Esophagus squamous epithelium (tissue), 5 donors: ENCODE data around the gene ALG11. TPM values are rescaled to one million over a fixed set of nuclear protein-coding genes. Genes with fewer than 3 reads are reported as not detected.

ENCODE experiments used
- DNase-seq: peaks from one replicate; lab custom pipeline; 2025; lab: John Stamatoyannopoulos, UW
- H3K27ac ChIP-seq, 4 donors: fragments of 200-600 bp; sonication (generic); one replicate each; pipeline ENCODE4 v1.5.1; 2016 to 2019; ENCODE audit warnings: mild to moderate bottlenecking in 1 of 4
- H3K27me3 ChIP-seq, 4 donors: fragments of 200-600 bp; sonication (generic); 1 replicate in 3 of 4; 2 replicates in 1 of 4; pipeline versions ENCODE4 v1.5.1 to v1.6.0; 2017 to 2021; ENCODE audit warnings: antibody characterized with exemption in 1 of 4
- H3K36me3 ChIP-seq, 3 donors: fragments of 200-600 bp; sonication (generic); one replicate each; pipeline ENCODE4 v1.5.1; 2016 to 2019
- H3K4me1 ChIP-seq, 3 donors: fragments of 200-600 bp; sonication (generic); one replicate each; pipeline ENCODE4 v1.5.1; 2017 to 2019
- H3K4me3 ChIP-seq, 4 donors: fragments of 200-600 bp; sonication (generic); 1 replicate in 3 of 4; 2 replicates in 1 of 4; pipeline ENCODE4 v1.5.1; 2016 to 2019; ENCODE audit warnings: mild to moderate bottlenecking in 2 of 4, moderate library complexity in 1 of 4
- H3K9me3 ChIP-seq, 3 donors: fragments of 200-600 bp; sonication (generic); one replicate each; pipeline ENCODE4 v1.5.1; 2016 to 2019
- CTCF ChIP-seq, 6 experiments: fragments of 450-650 bp in 4 of 6; fragments of 200-600 bp in 2 of 6; sonication (generic) in 2 of 6; IDR thresholded peaks; one replicate each; pipeline ENCODE4 v1.5.1; 2016 to 2019; ENCODE audit warnings: antibody characterized with exemption in 6 of 6, mild to moderate bottlenecking in 4 of 6, moderate library complexity in 4 of 6
- POLR2A ChIP-seq, 4 donors: fragments of 450-650 bp; IDR thresholded peaks; one replicate each; pipeline ENCODE4 v1.6.1; 2017; ENCODE audit warnings: antibody characterized with exemption in 4 of 4, mild to moderate bottlenecking in 4 of 4, moderate library complexity in 3 of 4
- WGBS, 2 donors: methylation state at CpG; one replicate each; pipeline ENCODE4 v1.1.5; 2018; 5-methylcytosine and 5-hydroxymethylcytosine counted together
- intact Hi-C: fragments of 100-400 bp; cut with DNase I; formaldehyde crosslinking; loops from one replicate; pipeline ENCODE4 v1.15.0; 2022
- total RNA-seq, 4 donors: library from RNA; depleted of rRNA; stranded (reverse); fragments of >200 nt; gene quantifications; one replicate each; pipeline ENCODE4 v1.1.0, GENCODE V29; 2016
- donor health status: DM: yes; HTN: yes; CAD: no.

The ALG11 gene
- 10 to 100 TPM; 10.7 to 21.2 (median 14.4) TPM for total RNA-seq

- WGBS, 2 donors: 1 to 2% methylated on average over 16 to 21 of the region's 82 CpGs
- peak; percentile 89 for DNase-seq
- intact Hi-C loops: no loop called here
- TF ChIP-seq CTCF (IDR thresholded peaks at IDR 0.05) (peak in 2 of 6 experiments; percentile 8 to 9), POLR2A (IDR thresholded peaks at IDR 0.05) (no peak)
- H3K27me3 ChIP-seq: peaks cover 0 to 23% (median 0%) of the 10 kb centered on the region in 4 donors
- peak within 1 kb of the TSS; percentile 71 to 85 (median 84) for H3K27ac ChIP-seq
- peak within 1 kb of the TSS; percentile 92 to 100 (median 98) for H3K4me3 ChIP-seq
- peaks cover 0 to 13% (median 0%) of the 10 kb centered on the region in 3 donors for H3K36me3 ChIP-seq
- H3K9me3 ChIP-seq: no peaks in the 10 kb centered on the region
- peaks cover 0 to 37% (median 8%) of the 10 kb centered on the region in 3 donors for H3K4me1 ChIP-seq
Observed at GRCh38 chr13:52011632-52012511, at the start of gene ALG11. Gene ALG11, plus strand, starts transcription at chr13:52012398. Its CDS starts 21 bp downstream, at chr13:52012419.

GRCh38 chr13:51966186-51966585, 46.0 kb upstream of the ALG11 start:
- 93 to 94% methylated on average over 9 of the region's 10 CpGs for WGBS, 2 donors
- H3K4me1 ChIP-seq: no peaks in the 10 kb centered on the region
- H3K4me3 ChIP-seq: no peak overlapping the region
- H3K27me3 ChIP-seq: no peaks in the 10 kb centered on the region
- H3K36me3 ChIP-seq: no peaks in the 10 kb centered on the region
- DNase-seq: no peak
- intact Hi-C loops: no loop called here
- no peaks in the 10 kb centered on the region for H3K9me3 ChIP-seq
- TF ChIP-seq CTCF (IDR thresholded peaks at IDR 0.05) (no peak), POLR2A (IDR thresholded peaks at IDR 0.05) (no peak)
- no peak overlapping the region for H3K27ac ChIP-seq

GRCh38 chr13:51967482-51968446, 44.4 kb upstream of the ALG11 start:
- TF ChIP-seq CTCF (IDR thresholded peaks at IDR 0.05): no peak
- no peak for TF ChIP-seq POLR2A (IDR thresholded peaks at IDR 0.05)
- no peaks in the 10 kb centered on the region for H3K36me3 ChIP-seq
- H3K4me1 ChIP-seq: no peaks in the 10 kb centered on the region
- H3K9me3 ChIP-seq: no peaks in the 10 kb centered on the region
- H3K27ac ChIP-seq: peak overlapping the region in 2 of 4 donors; percentile 29 to 49
- no peak for DNase-seq
- no peak overlapping the region for H3K4me3 ChIP-seq
- WGBS, 2 donors: 60 to 73% methylated on average over 7 to 8 of the region's 8 CpGs
- intact Hi-C loops: no loop called here
- H3K27me3 ChIP-seq: no peaks in the 10 kb centered on the region

- 65 to 73% methylated on average over 5 of the region's 5 CpGs for WGBS, 2 donors
Observed at GRCh38 chr13:51970349-51970748, 41.8 kb upstream of the ALG11 start.

More at GRCh38 chr13:51970349-51970748, 41.8 kb upstream of the ALG11 start:
- intact Hi-C loops: no loop called here
- Histone ChIP-seq H3K9me3 (no peaks in the 10 kb centered on the region), H3K27ac (no peak overlapping the region), H3K4me3 (no peak overlapping the region), H3K4me1 (no peaks in the 10 kb centered on the region), H3K27me3 (no peaks in the 10 kb centered on the region), H3K36me3 (no peaks in the 10 kb centered on the region)
- no peak for DNase-seq
- TF ChIP-seq CTCF (IDR thresholded peaks at IDR 0.05) (no peak), POLR2A (IDR thresholded peaks at IDR 0.05) (no peak)
